G401.6 (cell line): ENCODE data around the gene BCOR.

Experiments used
- FAIRE-seq: peaks from 2 replicates; lab custom pipeline; 2012; peaks lifted over from hg19 to GRCh38; lab: Jason Lieb, UNC

Gene BCOR

DNA sequence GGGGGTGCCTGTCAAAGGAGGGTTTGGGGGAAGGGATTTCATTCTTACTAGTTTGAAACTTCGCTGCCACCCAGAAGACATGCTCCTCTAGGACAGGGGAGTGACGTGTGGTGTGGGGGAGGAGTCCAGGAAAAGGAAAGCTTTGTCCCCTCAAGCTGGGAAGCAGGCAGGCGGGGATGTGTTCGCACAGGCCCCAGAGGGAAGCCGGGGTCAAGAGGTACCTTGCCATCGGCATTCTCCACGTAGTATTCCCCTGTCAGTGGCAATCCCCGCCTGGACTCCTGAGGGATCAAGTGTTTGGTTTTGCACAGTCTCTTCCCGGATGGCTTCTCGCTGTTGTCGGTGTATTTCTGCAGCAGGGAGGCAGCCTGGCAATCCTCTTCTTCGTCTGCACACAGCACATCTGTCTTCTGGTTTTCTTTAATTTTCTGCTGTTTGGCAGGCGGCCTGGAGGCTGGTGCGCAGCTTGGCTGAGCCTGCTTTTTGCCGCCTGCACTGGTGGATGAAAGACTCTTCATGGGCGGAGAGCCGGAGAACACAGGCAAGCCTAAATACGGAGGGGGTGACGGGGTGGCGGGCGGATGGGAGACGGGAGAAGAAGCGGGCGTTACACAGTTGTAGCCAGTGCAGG is 35.1 kb downstream of the BCOR start:
- no peak for FAIRE-seq

DNA sequence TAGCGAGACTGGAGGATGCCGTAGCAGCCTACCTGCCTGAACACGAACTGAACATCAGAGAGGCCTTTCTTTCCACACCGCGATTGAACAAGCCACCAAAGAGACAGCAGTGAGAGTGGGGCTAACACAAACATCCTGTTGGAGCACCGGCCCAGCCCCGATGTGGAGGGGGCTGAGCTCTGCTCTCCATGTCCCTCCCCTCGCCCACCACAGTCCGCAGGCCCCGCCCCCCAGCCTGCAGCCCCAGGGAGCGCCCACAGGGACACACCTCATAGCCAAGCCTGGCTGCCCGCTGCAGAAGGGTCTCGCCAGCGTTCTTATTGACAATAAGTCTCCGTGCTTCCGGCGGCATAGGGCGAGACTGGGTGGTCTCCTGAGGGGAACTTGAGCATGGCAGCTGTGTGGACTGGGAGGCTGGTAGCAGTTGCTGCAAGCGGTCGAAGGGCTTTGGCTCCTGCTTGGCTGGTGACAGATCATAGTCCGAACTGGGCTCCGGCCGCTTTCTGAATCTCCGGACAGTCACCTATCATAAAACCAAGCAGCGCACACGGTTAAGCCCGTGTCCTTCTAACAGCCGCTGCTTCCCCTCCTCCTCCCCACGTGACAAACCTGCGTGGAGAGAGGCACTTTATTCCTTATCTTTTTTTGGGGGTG is 35.8 kb downstream of the BCOR start:
- FAIRE-seq, result no peak

DNA sequence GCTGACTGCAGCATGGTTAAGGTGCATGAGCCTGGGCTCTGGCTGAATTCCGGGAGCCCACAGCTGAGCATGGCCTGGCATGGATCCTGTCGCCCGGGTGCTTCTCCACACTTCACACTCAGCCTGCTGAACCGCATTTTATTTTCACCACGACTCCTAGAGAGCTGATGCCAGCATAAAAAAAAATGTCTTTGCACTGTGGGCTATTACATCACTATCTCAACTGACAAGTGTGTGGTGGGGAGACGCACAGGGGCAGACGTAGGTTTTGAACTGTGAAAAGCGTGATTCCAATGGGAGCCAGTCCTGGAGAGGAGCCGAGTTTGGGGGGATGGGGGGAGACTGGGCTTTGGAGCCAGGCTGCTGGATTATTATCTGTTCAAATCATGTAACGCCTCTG is 36.8 kb downstream of the BCOR start:
- FAIRE-seq, result no peak

DNA sequence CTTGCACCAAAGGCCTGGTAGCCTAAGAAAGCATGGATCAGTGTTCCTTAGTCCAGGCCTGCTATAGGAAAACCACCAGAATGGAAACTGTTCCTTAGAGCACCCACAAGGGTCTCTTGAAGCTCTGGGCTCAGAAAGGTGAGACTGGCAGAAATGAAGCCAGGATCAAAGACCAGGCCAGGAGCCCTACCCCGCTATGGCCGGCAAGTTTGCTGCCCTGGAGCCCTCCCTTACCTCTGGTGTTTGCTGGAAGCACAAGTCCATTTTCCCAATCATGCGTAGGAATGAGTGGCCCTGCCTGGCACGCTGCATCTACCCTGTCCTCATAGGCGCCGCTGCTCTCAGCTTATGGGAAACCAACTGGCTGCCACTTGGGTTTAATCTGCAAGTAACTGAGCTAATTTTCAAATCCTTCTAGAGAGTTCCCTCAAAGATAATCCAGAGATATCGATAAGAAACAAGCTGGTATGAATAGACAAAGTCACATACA is 37.4 kb downstream of the BCOR start:
- FAIRE-seq, result no peak

DNA sequence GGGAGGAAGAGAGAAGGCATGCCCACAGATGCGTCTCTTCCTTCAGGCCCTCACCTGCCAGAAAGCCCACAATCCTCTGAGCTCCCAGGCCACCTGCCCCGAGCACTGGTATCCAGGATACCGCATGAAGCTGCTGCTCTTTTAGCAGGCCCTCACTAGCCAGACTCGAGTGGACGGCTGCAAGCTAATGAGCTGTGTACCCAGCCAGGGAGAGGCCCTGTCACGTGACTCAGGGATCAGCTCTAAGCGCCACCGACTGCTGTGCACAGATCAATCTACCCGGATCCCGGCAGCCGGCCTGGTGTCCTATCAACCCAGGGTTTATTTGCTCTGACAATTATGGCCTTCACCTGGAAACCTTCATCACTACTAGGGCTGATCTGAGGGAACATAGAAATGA is 39.0 kb downstream of the BCOR start:
- no peak for FAIRE-seq

DNA sequence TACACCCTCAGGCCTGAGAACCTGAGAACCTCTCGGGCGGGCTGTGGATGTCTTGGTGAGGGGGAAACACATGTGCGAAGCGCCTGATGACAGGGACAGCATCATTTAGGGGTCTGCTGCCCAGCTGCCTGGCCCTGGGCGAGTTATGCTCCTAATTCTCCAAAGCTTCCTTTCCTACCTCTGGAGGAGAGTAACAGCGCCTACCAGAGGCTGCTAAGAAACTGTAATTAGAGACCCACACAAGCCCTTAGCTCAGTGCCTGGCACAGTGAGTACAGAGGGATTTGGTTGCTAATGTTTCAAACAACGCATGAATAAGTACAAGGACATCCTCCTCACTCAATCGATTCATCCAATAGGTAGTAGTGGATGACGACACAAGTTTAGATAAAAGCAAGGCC is 40.4 kb downstream of the BCOR start:
- FAIRE-seq, result no peak

DNA sequence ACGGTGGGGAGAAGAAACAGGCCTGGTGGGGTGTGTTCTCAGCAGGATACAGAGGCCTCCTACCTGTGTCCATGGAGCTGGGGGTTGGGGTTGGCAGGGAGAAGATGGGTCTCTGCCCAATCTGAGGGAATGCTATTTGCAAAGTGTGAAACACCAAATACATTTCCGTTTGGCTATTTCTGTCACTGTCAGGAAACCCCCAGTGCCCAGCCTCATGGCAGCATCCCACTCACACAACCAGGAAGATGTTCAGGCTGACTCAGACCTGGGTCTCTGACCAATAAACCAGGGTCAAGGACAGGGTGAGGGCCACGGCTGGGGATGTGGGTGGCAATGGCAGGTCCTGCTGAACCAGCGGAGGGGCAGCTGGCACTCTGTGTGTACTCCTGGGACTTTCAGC is 41.3 kb downstream of the BCOR start:
- FAIRE-seq, result no peak

DNA sequence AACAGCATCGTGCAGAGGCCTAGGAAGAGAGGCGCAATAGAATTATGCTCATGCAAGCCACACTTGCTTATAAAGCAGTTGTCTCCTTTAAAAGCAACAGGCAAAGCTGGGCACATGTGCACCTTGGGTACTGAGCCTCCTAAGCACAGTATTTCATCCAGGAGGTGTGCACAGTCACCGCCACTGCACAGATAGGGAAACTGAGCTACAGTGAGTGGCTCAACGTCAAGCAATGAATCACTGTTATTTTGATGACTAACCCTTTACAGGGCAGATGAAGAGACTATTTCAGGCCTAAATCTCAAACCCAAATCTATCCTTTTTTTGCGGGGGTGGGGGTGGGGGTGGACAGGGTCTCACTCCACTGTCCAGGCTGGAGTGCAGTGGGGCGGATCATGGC is 42.3 kb downstream of the BCOR start:
- no peak for FAIRE-seq

DNA sequence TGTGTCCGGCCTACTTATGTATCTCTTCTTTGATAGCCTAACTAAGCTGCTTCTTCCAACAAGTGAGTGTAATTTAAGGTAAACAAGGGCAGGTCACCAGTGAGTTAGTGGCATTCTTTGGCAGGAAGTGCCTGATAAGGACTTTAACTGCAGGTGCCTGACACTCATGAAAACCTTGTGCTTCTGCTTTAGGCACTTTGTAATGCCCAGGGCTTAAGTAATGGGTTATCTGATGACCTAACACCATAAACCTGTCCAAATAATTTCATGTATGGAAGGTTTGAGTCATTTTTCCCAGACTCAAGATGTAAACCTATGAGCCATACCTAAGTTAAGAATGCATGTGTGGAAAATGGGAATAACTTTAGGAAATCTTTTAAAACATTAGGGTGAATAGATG is 43.0 kb downstream of the BCOR start:
- no peak for FAIRE-seq

DNA sequence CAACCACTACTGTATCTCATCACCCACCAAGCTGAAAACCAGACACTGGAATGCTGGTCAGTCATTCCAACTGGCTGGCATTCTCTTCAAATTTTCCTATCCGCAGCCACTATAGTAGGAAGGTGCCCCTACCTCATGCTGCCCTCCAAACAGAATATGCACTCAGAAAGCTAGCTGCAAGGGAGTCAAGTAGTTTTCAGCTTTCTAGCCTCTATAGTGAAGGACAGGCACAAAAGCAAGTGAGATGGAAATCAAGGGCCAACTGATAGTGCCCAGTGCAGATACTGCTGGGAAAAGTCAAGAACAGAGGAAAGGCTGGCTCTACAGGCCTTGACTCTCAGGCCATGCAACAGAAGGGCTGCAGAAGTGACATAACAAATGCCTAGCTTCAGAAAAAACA is 47.2 kb downstream of the BCOR start:
- FAIRE-seq, result no peak

DNA sequence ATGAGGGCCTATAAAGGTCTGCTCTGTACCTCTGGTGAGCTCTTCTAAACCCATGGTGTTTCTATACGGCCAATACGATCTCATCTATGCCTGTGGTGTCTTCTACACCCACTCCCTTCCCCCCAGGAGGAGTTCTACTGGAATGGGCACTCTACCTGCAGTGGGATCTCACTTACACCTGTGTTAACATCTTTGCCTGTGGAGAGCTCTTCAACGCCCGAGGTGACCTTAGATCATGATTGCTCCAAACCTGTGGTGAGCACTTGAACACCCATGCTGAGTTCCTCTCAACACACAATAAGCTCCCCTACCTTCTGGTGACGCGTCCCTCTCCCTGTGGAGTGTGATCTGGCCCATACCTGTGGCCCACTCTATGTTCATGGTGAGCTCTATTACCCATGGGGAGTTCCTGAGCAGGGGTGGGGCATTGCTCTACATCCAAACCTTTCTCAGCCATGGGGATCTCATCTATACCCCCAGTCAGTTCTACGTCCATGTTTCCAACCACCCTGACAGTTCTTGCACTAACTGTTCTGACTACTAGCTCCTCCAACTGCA is 48.6 kb downstream of the BCOR start:
- FAIRE-seq, result no peak

DNA sequence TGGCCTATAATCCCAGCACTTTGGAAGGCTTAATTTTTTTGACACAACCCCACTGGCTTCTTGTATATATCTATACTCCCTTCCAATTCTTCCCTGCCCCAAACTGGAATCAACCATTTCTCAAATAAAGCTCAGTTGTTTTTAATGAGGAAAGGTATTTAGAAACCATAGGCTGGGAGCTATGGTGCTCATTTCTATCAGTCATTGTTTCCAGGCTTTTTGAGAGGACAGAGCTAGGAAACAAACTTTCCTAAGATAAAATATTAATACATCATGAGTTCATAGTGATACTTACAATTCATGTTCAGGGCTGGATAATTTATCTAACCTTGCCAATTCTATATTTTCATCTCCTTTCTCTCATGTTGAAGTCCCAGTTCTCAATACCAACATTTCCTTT is 50.3 kb downstream of the BCOR start:
- FAIRE-seq, result no peak

DNA sequence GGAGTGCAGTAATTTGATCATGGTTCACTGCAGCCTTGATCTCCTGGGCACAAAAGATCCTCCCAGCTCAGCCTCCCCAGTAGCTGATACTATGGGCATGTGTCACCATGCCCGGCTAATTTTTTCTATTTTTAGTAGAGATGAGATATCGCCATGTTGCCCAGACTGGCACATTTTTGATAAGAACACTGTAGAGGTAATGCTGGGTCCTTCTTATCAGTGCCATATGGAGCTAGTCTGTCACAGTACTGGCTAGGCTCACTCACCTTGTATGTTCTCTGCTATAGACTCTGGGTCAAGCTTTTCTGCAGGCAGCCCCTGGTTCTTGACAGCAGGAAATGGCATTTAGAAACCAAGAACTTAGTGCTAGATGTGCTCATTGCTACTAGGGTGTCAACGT is 53.9 kb downstream of the BCOR start:
- FAIRE-seq, result no peak

DNA sequence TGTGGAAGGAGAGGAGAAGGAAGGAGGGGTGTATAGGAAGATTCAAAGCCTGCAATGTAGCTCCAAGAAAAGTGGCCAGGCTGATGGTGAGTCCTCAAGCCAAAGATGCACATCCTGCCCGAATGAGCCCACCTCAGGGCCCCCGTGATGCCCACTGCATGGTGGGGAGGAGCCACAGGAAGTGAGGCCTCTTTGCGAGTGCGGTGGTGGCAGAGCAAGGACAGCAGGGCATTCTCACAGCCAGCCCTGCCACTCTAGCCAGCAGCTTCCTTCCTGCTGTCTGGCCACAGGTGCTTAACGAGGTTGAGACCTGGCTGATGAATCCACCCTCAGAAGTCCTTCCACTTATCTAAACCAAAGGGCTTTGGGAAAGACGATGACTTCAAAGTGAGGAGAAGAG is 55.8 kb downstream of the BCOR start:
- FAIRE-seq, result no peak

DNA sequence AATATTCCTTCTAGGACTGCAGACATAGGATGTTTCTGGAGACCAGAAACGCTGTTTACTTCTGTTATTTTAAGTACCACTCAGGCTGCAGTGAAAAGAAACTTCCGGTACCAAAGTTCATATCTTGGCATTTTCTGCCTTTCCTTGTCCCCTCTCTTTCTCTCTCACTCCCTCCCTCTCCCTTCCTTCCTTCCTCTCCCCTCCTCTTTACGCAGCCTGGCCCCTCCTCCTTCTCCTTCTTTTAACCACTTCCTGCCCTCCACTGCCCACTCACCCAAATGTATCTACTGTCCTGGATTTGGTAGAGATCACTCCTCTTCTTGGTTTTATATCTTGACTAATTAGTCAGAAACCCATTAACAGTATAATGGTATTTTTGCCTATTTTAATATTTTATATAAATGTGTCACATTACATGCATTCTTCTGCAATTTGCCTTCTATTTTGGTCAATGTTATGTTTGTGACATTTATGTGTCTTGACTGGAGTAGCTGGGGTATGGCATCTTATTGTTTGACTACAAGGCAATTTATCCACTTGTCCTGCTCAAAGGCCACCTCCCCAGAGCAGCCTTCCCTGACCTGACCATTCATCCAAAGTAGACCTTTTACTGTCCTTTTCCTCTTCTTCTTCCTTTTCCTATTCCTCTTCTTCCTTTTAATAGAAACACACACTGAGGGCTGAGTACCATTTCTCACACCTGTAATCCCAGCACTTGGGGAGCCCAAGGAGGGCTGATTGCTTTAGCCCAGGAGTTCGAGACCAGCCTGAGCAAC is 56.9 kb downstream of the BCOR start:
- no peak for FAIRE-seq

DNA sequence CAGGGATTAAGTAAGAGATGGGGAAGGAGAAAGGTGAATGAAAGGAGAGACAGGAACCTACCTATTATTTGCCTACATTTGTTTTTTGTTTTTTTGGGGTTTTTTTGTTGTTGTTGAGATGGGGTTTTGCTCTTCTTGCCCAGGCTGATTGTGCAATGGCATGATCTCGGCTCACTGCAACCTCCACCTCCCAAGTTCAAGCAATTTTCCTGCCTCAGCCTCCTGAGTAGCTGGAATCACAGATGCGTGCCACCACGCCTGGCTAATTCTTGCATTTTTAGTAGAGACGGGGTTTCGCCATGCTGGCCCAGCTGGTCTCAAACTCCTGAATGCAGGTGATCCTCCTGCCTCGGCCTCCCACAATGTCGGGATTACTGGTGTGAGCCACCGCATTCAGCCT is 57.9 kb downstream of the BCOR start:
- FAIRE-seq, result no peak

DNA sequence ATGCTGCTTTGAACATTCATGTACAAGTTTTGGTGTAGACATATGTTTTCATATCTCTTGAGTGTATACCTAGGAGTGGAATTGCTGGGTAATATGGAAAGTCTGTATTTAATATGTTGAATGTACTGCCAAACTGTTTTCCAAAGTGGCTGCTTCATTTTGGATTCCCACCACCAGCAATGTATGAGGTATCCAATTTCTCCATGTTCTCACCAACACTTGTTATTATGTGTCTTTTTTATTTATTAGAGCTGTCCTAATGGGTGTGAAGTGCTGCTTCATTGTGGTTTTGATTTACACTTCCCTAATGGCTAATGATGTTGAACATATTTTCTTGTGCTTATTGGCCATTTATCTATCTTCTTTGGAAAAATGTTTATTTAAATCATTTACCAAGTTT is 60.4 kb downstream of the BCOR start:
- no peak for FAIRE-seq

DNA sequence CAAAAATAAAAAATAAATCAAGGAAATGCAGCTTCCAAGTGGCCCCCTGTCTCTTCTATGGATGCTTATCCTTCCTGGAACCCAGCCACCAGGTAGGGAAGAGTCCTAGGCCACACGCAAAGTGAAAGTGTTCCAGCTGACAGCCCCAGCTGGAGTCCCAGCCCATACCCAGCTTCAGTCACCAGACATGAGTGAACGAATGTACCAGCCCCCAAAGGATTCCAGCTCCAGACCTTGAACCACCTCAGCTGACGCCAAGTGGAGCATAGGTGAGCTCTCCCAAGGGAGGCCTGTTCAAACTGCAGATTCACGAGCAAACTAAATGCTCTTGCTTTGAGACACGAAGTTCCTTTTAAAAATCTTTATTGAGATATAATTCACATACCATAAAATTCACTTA is 62.0 kb downstream of the BCOR start:
- FAIRE-seq, result no peak

DNA sequence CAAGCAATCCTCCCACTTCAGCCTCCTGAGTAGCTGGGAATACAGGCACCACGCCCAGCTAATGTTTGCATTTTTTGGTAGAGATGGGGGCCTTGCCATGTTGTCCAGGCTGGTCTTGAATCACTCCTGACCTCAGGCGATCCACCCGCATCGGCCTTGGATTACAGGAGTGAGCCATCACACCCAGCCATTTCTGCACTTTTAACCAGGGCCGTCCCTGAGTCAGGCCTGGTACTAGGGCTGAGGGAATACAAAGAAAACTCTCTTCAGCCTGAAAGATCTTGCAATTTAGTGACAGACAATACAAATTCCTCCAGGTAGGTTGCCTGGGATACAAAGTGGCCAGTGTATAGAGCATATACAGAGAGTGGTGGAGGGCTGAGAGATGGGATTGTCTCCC is 65.8 kb downstream of the BCOR start:
- FAIRE-seq, result no peak

DNA sequence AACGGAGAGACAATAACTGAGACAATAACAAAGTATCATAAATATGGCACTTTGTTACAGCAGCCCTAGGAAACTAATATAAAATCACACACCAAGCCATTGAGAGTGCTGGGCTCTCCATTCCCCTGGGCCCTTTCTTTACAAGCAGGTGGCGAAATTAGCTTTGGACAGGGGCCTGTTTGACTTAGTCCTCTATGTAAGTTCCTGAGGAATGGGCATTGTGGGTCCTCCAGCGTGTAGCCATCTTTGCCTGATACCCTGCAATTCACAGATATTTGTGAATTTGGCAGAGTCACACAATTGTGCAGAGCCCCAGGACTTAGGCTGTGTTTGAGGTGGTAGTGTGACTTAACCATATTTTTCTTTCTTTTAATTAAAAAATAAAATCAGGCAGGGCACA is 67.6 kb downstream of the BCOR start:
- no peak for FAIRE-seq

DNA sequence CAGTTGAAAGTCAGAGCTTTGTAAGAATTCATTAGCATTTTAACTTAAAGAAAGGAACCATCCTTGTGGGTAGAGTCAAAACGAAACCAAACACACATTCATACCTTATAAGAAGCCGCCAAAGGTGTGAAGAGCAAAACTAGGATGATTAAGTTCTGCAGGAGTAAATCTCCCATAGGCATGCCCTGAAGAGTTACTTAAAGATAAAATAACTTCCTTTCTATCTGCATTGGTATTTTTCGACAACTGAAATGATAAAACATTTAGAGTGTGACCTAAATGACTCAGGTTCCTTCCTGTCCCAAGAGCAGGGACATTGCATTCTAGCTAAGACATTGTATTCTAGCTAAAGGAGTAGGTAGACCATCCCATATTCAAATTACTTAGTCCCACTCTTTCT is 75.3 kb downstream of the BCOR start:
- no peak for FAIRE-seq

DNA sequence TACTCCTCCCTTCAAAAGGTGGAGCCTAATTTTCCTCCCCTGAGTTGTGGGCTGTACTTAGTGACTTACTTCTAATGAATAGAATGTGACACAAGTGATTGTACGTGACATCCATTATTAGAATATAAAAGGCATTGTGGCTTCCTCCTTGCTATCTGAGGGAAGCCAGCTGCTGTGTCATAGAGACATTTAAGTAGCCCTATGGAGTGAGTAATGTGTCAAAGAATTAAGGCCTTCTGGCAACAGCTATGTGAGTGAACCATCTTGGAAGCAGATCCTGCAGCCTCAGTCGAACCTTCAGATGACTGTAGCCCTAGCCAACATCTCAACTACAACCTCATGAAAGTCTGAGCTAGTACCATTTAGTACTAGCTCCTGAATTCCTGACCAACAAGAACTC is 76.1 kb downstream of the BCOR start:
- FAIRE-seq, result no peak

DNA sequence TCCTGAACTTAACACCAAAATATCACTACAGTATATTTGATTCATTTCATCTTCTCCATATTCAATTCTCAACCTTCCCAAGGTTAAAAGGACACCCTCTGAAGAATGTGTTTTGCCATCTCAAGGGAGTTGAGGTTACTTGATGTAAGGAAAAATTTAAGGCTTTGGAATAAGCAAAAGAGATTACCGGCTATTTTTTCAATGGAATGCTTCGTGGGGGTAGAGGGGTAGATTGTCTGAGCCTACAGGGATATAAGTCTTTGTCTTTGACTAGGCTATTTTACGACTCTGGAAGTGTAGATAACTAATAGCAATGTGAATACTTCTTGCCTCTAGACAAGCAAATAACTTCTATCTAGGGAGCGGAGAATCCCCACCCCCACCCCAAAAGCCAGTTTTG is 78.2 kb downstream of the BCOR start:
- no peak for FAIRE-seq
